ENCODE measurements around the gene PLA2G15.

Gene PLA2G15

DNA sequence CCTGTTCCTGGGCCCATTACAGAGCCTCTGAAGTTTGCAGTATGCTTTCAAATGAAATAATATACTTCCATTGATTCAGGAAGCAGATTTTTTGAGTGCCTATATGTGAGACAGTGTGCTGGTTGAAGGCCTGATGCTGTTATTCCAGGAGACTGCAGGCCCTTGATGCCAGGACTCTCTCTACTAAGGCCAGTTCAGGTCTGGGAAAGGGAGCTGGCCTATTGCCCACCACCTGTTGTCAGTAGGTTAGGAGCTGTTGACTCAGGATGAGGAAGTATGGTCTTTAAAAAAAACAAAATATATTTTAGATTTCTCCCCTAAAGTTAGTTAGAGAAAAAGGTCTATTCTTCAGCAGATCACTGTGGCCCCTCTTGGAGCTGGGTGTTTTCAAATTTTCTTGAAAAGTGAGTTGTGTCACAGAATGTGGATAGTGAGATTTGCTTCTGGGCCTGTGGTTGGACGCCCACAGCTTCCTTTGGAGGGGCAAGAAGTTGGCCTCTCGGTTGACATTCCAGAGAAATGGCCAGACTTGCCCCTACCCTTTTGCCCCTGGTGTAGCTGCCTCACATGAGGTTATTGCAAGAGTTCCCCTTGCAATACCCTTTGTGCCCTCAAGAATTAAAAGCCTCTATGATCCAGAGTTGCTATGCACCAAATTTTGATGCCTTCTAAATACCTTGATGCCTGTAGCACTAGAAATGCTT, 17.2 kb upstream of the PLA2G15 start:
- TF ChIP-seq FOXP2 (optimal IDR thresholded peaks at IDR 0.05; ENCODE audit: borderline replicate concordance, extremely low read depth, extremely low read length, insufficient read depth) (no peak), REST (IDR thresholded peaks at IDR 0.05; ENCODE audit: insufficient read depth in 1 of 2, low read depth in 2 of 2, low read length in 2 of 2) (no peak), SIN3A (IDR thresholded peaks at IDR 0.05; ENCODE audit: borderline replicate concordance, insufficient read depth, low read length) (no peak), POLR2AphosphoS5 (IDR thresholded peaks at IDR 0.05; ENCODE audit: low read depth, low read length) (no peak), TAF1 (IDR thresholded peaks at IDR 0.05; ENCODE audit: borderline replicate concordance, insufficient read depth, low read length) (no peak)

DNA sequence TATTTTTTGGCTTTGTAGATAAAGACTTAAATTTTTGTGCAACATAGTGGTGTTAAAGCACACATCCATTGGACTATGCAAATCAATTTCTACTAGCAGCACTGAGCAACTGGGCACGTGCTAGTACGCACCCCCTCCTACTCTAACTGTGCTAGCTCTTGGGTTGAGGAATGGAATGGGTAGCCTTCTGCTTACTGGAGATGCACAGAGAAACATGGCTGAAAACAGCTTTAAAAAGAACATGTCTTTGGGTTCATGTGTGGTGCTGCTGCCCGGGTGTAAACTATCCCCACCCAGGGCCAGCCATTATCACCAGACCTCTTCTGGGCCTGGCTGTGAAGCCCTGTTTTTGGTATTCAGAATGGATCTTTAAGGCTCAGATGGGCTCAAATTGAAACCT, 16.5 kb upstream of the PLA2G15 start:
- TF ChIP-seq SIN3A (IDR thresholded peaks at IDR 0.05; ENCODE audit: borderline replicate concordance, insufficient read depth, low read length) (no peak), POLR2AphosphoS5 (IDR thresholded peaks at IDR 0.05; ENCODE audit: low read depth, low read length) (no peak), TAF1 (IDR thresholded peaks at IDR 0.05; ENCODE audit: borderline replicate concordance, insufficient read depth, low read length) (no peak), REST (IDR thresholded peaks at IDR 0.05; ENCODE audit: insufficient read depth in 1 of 2, low read depth in 2 of 2, low read length in 2 of 2) (no peak), FOXP2 (optimal IDR thresholded peaks at IDR 0.05; ENCODE audit: borderline replicate concordance, extremely low read depth, extremely low read length, insufficient read depth) (no peak)

DNA sequence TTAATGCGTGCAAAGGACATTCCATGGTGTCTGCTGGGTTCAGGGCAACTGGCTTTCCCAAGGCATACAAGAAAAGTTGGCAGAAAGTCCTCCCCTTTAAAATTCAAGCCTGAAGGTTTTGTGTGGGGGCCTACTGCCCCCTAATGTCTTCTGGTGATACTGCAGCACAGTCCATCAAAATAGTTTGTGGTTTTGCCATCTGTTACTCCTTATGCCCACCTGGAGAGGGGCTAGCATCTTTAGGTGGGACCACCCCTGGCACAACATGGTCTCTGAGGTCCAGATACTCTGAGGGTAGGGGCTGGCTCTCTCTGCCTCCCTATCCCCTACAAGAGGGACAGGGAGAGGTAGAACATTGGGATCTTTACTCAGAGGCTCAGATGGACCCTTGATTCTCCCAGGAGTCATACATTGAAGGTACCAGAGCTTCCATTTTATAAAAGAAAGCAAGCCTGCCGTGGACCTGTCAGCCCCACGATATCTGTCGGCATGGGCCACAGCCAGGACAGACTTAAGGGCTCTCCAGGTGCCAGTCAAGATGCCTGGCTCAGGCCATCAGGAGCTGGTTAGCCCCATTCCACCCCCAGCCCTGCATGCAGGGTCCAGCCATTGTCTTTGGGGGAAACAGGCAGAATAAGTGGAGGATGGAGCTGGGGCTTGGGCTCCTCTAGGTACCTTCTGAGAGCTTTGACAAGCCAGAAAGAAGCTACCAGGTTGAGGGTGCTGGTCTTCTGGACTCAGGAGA, 15.6 kb upstream of the PLA2G15 start:
- TF ChIP-seq SIN3A (IDR thresholded peaks at IDR 0.05; ENCODE audit: borderline replicate concordance, insufficient read depth, low read length): no peak
- TF ChIP-seq POLR2AphosphoS5 (IDR thresholded peaks at IDR 0.05; ENCODE audit: low read depth, low read length): no peak
- no peak for TF ChIP-seq TAF1 (IDR thresholded peaks at IDR 0.05; ENCODE audit: borderline replicate concordance, insufficient read depth, low read length)
- no peak for TF ChIP-seq FOXP2 (optimal IDR thresholded peaks at IDR 0.05; ENCODE audit: borderline replicate concordance, extremely low read depth, extremely low read length, insufficient read depth)
- no peak for TF ChIP-seq REST (IDR thresholded peaks at IDR 0.05; ENCODE audit: insufficient read depth in 1 of 2, low read depth in 2 of 2, low read length in 2 of 2)

GRCh38 chr16:68230176-68230571, 15.0 kb upstream of the PLA2G15 start:
- TF ChIP-seq TAF1 (IDR thresholded peaks at IDR 0.05; ENCODE audit: borderline replicate concordance, insufficient read depth, low read length) (no peak), POLR2AphosphoS5 (IDR thresholded peaks at IDR 0.05; ENCODE audit: low read depth, low read length) (no peak), REST (IDR thresholded peaks at IDR 0.05; ENCODE audit: insufficient read depth in 1 of 2, low read depth in 2 of 2, low read length in 2 of 2) (no peak), SIN3A (IDR thresholded peaks at IDR 0.05; ENCODE audit: borderline replicate concordance, insufficient read depth, low read length) (no peak), FOXP2 (optimal IDR thresholded peaks at IDR 0.05; ENCODE audit: borderline replicate concordance, extremely low read depth, extremely low read length, insufficient read depth) (no peak)
